Breast epithelium (tissue), 4 donors: Measurements from ENCODE around the gene OCLN. TPM values are rescaled to one million over a fixed set of nuclear protein-coding genes. Genes with fewer than 3 reads are reported as not detected.
A peak's percentile ranks its signal among the peaks of the same experiment; 100 is the strongest.
"Not testable (repeated sequence)": the region's sequence is repeated elsewhere in the genome, so short reads cannot be mapped to it uniquely, and the experiment has no call there.

Experiments used
- DNase-seq, 2 donors: peaks; one replicate each; pipeline ENCODE4 v3.0.0-alpha.2; 2019; ENCODE audit warnings: low spot score in 2 of 2
- H3K27ac ChIP-seq, 2 donors: fragments of 200-600 bp; sonication (generic) in 1 of 2; one replicate each; pipeline ENCODE4 v1.5.1; 2016 to 2019; ENCODE audit warnings: mild to moderate bottlenecking in 1 of 2
- H3K27me3 ChIP-seq, 2 donors: fragments of 200-600 bp; sonication (generic) in 1 of 2; one replicate each; pipeline versions ENCODE4 v1.5.1 to v1.6.0; 2017 to 2019; ENCODE audit warnings: control low read depth in 1 of 2, mild to moderate bottlenecking in 1 of 2
- H3K36me3 ChIP-seq: fragments of 200-600 bp; one replicate; pipeline ENCODE4 v1.5.1; 2019
- H3K4me1 ChIP-seq, 2 donors: fragments of 200-600 bp; sonication (generic); one replicate each; pipeline ENCODE4 v1.5.1; 2016 to 2019; ENCODE audit warnings: control low read depth in 1 of 2
- H3K4me3 ChIP-seq, 3 donors: fragments of 200-600 bp; sonication (generic); 1 replicate in 2 of 3; 2 replicates in 1 of 3; pipeline ENCODE4 v1.5.1; 2016 to 2019; ENCODE audit warnings: mild to moderate bottlenecking in 3 of 3, moderate library complexity in 2 of 3
- H3K9me3 ChIP-seq, 2 donors: fragments of 200-600 bp; sonication (generic) in 1 of 2; one replicate each; pipeline ENCODE4 v1.5.1; 2016 to 2019; ENCODE audit warnings: control low read depth in 1 of 2
- POLR2A ChIP-seq: fragments of 450-650 bp; IDR thresholded peaks from one replicate; pipeline ENCODE4 v1.6.1; 2016; ENCODE audit warnings: antibody characterized with exemption, mild to moderate bottlenecking, moderate library complexity
- POLR2AphosphoS5 ChIP-seq, 3 donors: sonication (generic); formaldehyde crosslinking; IDR thresholded peaks; one replicate each; pipeline ENCODE4 v1.6.1; 2017; ENCODE audit warnings: antibody characterized with exemption in 3 of 3
- intact Hi-C: fragments of 100-400 bp; cut with DNase I; formaldehyde crosslinking; loops from one replicate; pipeline ENCODE4 v1.15.1; 2023; ENCODE audit warnings: low total_unique reads
- total RNA-seq, 3 donors: library from RNA; depleted of rRNA; stranded (reverse); fragments of >200 nt; gene quantifications; one replicate each; pipeline ENCODE4 v1.1.0, GENCODE V29; 2016
- TF ChIP-seq, protein P1 (sequence below), 3 donors: fragments of 450-650 bp; IDR thresholded peaks; one replicate each; pipeline ENCODE4 v1.5.1; 2016 to 2017; ENCODE audit warnings: antibody characterized with exemption in 3 of 3, mild to moderate bottlenecking in 3 of 3, moderate library complexity in 3 of 3

OCLN gene, protein sequence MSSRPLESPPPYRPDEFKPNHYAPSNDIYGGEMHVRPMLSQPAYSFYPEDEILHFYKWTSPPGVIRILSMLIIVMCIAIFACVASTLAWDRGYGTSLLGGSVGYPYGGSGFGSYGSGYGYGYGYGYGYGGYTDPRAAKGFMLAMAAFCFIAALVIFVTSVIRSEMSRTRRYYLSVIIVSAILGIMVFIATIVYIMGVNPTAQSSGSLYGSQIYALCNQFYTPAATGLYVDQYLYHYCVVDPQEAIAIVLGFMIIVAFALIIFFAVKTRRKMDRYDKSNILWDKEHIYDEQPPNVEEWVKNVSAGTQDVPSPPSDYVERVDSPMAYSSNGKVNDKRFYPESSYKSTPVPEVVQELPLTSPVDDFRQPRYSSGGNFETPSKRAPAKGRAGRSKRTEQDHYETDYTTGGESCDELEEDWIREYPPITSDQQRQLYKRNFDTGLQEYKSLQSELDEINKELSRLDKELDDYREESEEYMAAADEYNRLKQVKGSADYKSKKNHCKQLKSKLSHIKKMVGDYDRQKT
- total RNA-seq, result 10 to 100 TPM in 2 of 3 donors, under 1 TPM in 1; 0.48 to 85.6 (median 35.7) TPM

DNA sequence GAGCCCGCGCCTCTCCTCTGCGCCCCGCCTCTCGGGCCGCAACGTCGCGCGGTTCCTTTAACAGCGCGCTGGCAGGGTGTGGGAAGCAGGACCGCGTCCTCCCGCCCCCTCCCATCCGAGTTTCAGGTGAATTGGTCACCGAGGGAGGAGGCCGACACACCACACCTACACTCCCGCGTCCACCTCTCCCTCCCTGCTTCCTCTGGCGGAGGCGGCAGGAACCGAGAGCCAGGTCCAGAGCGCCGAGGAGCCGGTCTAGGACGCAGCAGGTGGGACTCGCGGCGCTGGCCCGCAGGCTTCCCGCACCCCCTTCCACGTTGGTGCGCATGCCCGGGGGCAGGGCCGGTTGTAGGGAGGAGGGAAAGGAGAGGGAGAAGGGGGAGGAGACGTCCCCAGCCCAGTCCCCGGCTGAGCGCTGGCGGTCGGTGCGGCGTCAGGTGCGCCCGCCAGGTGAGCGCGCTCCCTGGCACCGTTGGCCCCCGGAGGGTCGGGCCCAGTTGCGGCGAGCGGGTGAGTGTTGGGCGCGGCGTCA is at the start of gene OCLN:
TSS of gene OCLN (plus strand) at position 400 of the 532 bp plus-strand sequence. CDS start 11,455 bp downstream, outside the sequence.
- TF ChIP-seq POLR2A (peak; percentile 40), POLR2AphosphoS5 (IDR thresholded peaks at IDR 0.05) (peak; percentile 22 to 91 (median 42))
- TF ChIP-seq, protein P1, sequence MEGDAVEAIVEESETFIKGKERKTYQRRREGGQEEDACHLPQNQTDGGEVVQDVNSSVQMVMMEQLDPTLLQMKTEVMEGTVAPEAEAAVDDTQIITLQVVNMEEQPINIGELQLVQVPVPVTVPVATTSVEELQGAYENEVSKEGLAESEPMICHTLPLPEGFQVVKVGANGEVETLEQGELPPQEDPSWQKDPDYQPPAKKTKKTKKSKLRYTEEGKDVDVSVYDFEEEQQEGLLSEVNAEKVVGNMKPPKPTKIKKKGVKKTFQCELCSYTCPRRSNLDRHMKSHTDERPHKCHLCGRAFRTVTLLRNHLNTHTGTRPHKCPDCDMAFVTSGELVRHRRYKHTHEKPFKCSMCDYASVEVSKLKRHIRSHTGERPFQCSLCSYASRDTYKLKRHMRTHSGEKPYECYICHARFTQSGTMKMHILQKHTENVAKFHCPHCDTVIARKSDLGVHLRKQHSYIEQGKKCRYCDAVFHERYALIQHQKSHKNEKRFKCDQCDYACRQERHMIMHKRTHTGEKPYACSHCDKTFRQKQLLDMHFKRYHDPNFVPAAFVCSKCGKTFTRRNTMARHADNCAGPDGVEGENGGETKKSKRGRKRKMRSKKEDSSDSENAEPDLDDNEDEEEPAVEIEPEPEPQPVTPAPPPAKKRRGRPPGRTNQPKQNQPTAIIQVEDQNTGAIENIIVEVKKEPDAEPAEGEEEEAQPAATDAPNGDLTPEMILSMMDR (IDR thresholded peaks at IDR 0.05), result peak in 1 of 3 donors; percentile 32
- Histone ChIP-seq H3K36me3 (no peaks in the 10 kb centered on the region), H3K4me1 (no peaks in the 10 kb centered on the region), H3K9me3 (no peaks in the 10 kb centered on the region), H3K27me3 (no peaks in the 10 kb centered on the region), H3K27ac (peak within 1 kb of the TSS; percentile 94 to 95), H3K4me3 (peak within 1 kb of the TSS; percentile 47 to 94 (median 78))
- intact Hi-C loops, result no loop called here
- peak; percentile 67 to 82 for DNase-seq

DNA sequence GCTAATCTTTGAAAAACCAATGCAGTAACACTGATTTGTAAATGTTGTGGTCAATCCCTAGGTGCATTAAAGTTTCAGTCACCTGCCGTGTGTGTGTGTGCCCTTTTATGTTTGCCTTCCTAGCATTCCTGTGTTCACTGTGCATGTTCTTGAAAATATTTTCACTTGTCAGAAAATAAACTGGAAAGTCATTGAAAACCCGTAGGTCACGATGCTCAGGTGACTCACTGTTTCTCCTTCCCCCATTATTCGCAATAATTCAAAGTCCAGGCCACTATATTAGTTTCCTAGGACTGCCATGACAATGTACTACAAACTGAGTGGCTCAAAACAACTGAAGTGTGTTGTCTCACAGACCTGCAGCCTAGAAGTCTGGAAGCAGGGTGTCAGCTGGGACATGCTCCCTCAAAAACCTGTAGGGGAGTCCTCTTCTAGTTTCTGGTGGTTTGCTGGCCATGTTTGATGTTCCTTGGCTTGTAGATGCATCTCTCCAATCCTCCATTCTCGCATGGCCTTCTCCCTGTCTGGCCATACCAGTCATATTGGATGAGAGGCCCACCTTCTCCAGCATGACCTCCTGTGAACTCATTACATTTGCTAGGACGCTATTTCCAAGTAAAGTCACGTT is 48.3 kb upstream of the OCLN start:
- no peak overlapping the region for H3K4me3 ChIP-seq
- no peaks in the 10 kb centered on the region for H3K4me1 ChIP-seq
- TF ChIP-seq POLR2A (no peak), POLR2AphosphoS5 (IDR thresholded peaks at IDR 0.05) (no peak)
- TF ChIP-seq, protein P1 (IDR thresholded peaks at IDR 0.05), result no peak
- H3K9me3 ChIP-seq, result no peaks in the 10 kb centered on the region
- H3K27me3 ChIP-seq, result no peaks in the 10 kb centered on the region
- no peaks in the 10 kb centered on the region for H3K36me3 ChIP-seq
- intact Hi-C loops, result no loop called here
- no peak for DNase-seq
- no peak overlapping the region for H3K27ac ChIP-seq

DNA sequence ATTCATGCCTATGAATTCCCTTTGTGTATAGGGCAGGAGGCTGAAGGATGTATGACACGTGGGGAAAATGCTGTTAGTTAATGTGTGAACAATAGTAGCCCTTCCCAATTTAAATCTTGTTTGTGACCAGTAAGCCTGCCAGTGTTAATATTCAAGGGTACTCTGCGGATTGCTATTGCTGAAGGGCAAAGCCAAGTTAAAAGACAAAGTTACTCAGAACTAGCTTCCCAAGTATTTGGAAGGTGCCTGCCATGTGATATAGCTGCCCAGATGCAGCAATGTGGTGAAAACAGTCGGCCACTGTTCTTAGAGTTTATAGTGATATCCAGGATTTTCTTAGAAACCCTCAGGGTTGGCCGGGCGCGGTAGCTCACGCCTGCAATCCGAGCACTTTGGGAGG is 43.1 kb upstream of the OCLN start:
- Histone ChIP-seq H3K4me1 (no peaks in the 10 kb centered on the region), H3K27ac (no peak overlapping the region), H3K27me3 (no peaks in the 10 kb centered on the region), H3K36me3 (no peaks in the 10 kb centered on the region), H3K9me3 (no peaks in the 10 kb centered on the region), H3K4me3 (no peak overlapping the region)
- intact Hi-C loops, result no loop called here
- DNase-seq, result no peak
- TF ChIP-seq POLR2A (no peak), POLR2AphosphoS5 (IDR thresholded peaks at IDR 0.05) (no peak)
- TF ChIP-seq, protein P1 (IDR thresholded peaks at IDR 0.05), result no peak

DNA sequence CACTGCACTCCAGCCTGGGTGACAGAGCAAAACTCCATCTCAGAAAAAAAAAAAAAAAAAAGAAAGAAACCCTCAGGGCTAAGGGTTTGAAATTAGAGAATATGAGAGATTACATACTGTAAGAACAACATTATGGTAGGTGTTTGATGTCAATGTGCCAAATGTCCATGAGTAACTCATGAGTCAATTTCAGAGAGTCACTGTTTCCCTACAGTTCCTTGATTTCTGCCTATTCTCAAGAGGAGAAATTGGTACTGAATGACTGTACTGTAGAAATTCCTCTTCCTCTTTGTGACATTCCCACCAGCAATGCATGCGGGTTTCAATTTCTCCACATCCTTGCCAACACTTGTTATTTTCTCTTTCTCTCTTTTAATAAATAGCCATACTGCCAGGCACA is 42.5 kb upstream of the OCLN start:
- Histone ChIP-seq H3K4me1 (no peaks in the 10 kb centered on the region), H3K36me3 (no peaks in the 10 kb centered on the region), H3K27ac (no peak overlapping the region), H3K9me3 (no peaks in the 10 kb centered on the region), H3K4me3 (no peak overlapping the region), H3K27me3 (no peaks in the 10 kb centered on the region)
- TF ChIP-seq POLR2AphosphoS5 (IDR thresholded peaks at IDR 0.05) (no peak), POLR2A (no peak)
- TF ChIP-seq, protein P1 (IDR thresholded peaks at IDR 0.05), result no peak
- no peak for DNase-seq
- intact Hi-C loops, result no loop called here

DNA sequence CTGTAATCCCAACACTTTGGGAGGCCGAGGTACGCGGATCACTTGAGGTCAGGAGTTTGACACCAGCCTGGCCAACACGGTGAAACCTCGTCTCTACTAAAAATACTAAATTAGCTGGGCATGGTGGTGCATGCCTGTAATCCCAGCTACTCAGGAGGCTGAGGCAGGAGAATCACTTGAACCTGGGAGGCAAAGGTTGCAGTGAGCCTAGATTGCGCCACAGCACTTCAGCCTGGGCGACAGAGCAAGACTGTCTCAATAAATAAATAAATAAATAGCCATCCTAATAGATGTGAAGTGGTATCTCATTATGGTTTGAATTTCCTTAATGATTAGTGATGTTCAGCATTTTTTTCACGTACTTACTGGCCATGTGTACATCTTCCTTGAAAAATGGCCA is 42.1 kb upstream of the OCLN start:
- H3K27ac ChIP-seq, DNase-seq, intact Hi-C loops, H3K4me3 ChIP-seq, H3K36me3 ChIP-seq, H3K27me3 ChIP-seq, H3K4me1 ChIP-seq, H3K9me3 ChIP-seq: not testable (repeated sequence)
